ENCODE data around the gene PRKG1.

DNA sequence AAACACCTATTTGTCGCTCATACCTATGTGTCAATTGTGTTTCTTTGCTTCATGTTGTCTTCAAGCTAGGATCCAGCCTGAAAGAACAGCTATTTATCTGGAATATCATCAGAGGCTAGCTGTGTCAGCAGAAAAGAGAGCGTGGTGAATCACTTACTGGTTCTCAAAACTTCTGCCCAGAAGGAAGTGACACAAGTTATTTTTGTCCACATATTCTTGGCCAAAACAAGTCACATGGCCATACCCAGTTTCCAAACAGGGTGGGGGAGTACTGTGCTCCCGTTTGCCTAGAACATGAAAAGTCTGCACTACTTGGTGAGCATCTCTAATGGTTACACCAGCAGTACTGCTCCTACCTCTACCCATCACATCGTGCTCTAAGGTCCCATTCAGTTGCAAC is 786.0 kb downstream of the PRKG1 start:
- TF ChIP-seq JUN (CRISPR knock-in tag; IDR thresholded peaks at IDR 0.05) (no peak), TCF7 (CRISPR knock-in tag; IDR thresholded peaks at IDR 0.05; ENCODE audit: low read depth) (no peak), CTCF (IDR thresholded peaks at IDR 0.05) (no peak), USF1 (CRISPR knock-in tag; IDR thresholded peaks at IDR 0.05) (no peak), AFF4 (CRISPR knock-in tag; IDR thresholded peaks at IDR 0.05; ENCODE audit: borderline replicate concordance) (no peak), MXD4 (CRISPR knock-in tag; IDR thresholded peaks at IDR 0.05; ENCODE audit: borderline replicate concordance) (no peak), ZNF121 (CRISPR knock-in tag; IDR thresholded peaks at IDR 0.05) (no peak), MYBL2 (CRISPR knock-in tag; IDR thresholded peaks at IDR 0.05) (no peak), TP53 (CRISPR knock-in tag; IDR thresholded peaks at IDR 0.05) (no peak), FOXJ3 (CRISPR knock-in tag; IDR thresholded peaks at IDR 0.05; ENCODE audit: borderline replicate concordance) (no peak), NR3C1 (CRISPR knock-in tag; conservative IDR thresholded peaks at IDR 0.05; ENCODE audit: low read depth) (no peak), ZNF219 (CRISPR knock-in tag; IDR thresholded peaks at IDR 0.05; ENCODE audit: borderline replicate concordance) (no peak), FOXP1 (CRISPR knock-in tag; IDR thresholded peaks at IDR 0.05; ENCODE audit: borderline replicate concordance) (no peak)
- TF ChIP-seq, protein P1, sequence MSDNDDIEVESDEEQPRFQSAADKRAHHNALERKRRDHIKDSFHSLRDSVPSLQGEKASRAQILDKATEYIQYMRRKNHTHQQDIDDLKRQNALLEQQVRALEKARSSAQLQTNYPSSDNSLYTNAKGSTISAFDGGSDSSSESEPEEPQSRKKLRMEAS (CRISPR knock-in tag; IDR thresholded peaks at IDR 0.05): no peak

Data from WTC11 (cell line).